OCI-LY3 (cell line): Measurements from ENCODE around the gene CLIP2.

ENCODE experiments used
- H2AFZ ChIP-seq: fragments of 200-600, 300-600 bp; shearing (Covaris generic); 2 replicates; pipeline ENCODE4 v1.6.0; 2014; ENCODE audit warnings: antibody characterized with exemption, low read depth, low read length
- H3K27ac ChIP-seq: fragments of 200-600, 300-600 bp; sonication (generic); 2 replicates; pipeline ENCODE4 v1.5.1; 2014; ENCODE audit warnings: mild to moderate bottlenecking, low read length, moderate library complexity, mixed read lengths
- H3K27me3 ChIP-seq: fragments of 200-600, 300-600 bp; sonication (generic); 2 replicates; pipeline ENCODE4 v1.6.1; 2014; ENCODE audit warnings: low read depth, low read length, mixed read lengths
- H3K36me3 ChIP-seq: fragments of 200-600, 300-600 bp; sonication (generic); replicated peaks from 2 replicates; pipeline ENCODE3; 2014; ENCODE audit warnings: low read depth, low read length, mixed read lengths
- H3K4me1 ChIP-seq: fragments of 300-600, 200-600 bp; sonication (generic); 2 replicates; pipeline ENCODE4 v1.6.1; 2014; ENCODE audit warnings: low read length, mixed read lengths
- H3K4me2 ChIP-seq: fragments of 200-600, 300-600 bp; sonication (generic); 2 replicates; pipeline ENCODE4 v1.6.1; 2014; ENCODE audit warnings: low read length, mixed read lengths
- H3K4me3 ChIP-seq: fragments of 300-600, 200-600 bp; sonication (generic); 2 replicates; pipeline ENCODE4 v1.5.1; 2014; ENCODE audit warnings: antibody characterized with exemption, mild to moderate bottlenecking, low read length, moderate library complexity
- H3K79me2 ChIP-seq: fragments of 300-600, 200-600 bp; shearing (Covaris generic); 2 replicates; pipeline ENCODE4 v1.6.1; 2014; ENCODE audit warnings: mild to moderate bottlenecking, low read length, mixed read lengths
- H3K9ac ChIP-seq: fragments of 300-600, 200-600 bp; shearing (Covaris generic); 2 replicates; pipeline ENCODE4 v1.6.0; 2014; ENCODE audit warnings: mild to moderate bottlenecking, low read length, moderate library complexity
- H3K9me3 ChIP-seq: fragments of 200-600, 300-600 bp; shearing (Covaris generic); 2 replicates; pipeline ENCODE4 v1.6.1; 2014; ENCODE audit warnings: low read length, mixed read lengths; ENCODE audit not compliant: insufficient read depth
- H4K20me1 ChIP-seq: fragments of 200-600, 300-600 bp; sonication (generic); 2 replicates; pipeline ENCODE4 v1.6.1; 2016; ENCODE audit warnings: low read length, mixed read lengths; ENCODE audit not compliant: insufficient read depth
- EZH2phosphoT487 ChIP-seq: fragments of 200-600 bp; shearing (Covaris generic); IDR thresholded peaks from 2 replicates; pipeline ENCODE4 v1.6.1; 2018; ENCODE audit warnings: antibody characterized with exemption, mixed run types, low read depth
- TF ChIP-seq, protein P1 (sequence below): fragments of 200-600, 300-600 bp; sonication (generic); IDR thresholded peaks from 2 replicates; pipeline ENCODE4 v1.5.1; 2014; ENCODE audit warnings: antibody characterized with exemption, low read length, low read depth

The CLIP2 gene

DNA sequence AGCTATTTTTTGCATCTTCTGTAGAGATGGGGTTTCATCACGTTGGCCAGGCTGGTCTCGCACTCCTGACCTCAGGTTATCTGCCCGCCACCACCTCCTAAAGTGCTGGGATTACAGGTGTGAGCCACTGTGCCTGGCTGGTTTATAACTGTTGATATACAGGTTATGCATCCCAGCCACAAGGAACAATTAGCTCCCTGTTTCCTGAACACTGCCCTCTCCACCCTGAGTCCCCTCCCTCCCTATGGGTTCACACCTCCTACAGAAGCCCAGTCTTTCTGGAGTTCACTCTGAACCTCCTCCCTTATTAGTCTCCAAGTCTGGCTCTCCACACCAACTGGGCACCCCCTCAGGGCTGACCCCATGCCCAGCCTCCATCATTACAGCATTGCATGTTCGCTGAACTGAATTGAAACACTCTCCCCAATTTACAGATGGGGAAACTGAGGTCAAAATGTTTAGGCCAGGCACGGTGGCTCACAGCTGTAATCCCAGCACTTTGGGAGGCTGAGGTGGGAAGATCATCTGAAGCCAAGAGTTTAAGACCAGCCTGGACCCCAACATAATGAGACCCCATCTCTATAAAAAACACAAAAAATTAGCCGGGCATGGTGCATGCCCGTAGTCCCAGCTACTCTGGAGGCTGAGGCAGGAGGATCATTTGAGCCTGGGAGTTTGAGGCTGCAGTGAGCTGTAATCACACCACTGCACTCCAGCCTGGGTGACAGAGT, 1.7 kb upstream of the CLIP2 start:
- Histone ChIP-seq H3K27me3 (no peaks in the 10 kb centered on the region), H3K9me3 (no peaks in the 10 kb centered on the region), H3K4me2 (peak overlapping the region; percentile 71; the same call in 1 of the 2 replicates), H3K4me1 (peaks cover 69% of the 10 kb centered on the region), H3K9ac (no peak overlapping the region), H3K4me3 (peak overlapping the region; percentile 75; the same call in 1 of the 2 replicates), H3K27ac (no peak overlapping the region), H3K36me3 (no peaks in the 10 kb centered on the region), H2AFZ (no peak overlapping the region), H4K20me1 (peaks cover 19% of the 10 kb centered on the region), H3K79me2 (peaks cover 31% of the 10 kb centered on the region)
- TF ChIP-seq, protein P1, sequence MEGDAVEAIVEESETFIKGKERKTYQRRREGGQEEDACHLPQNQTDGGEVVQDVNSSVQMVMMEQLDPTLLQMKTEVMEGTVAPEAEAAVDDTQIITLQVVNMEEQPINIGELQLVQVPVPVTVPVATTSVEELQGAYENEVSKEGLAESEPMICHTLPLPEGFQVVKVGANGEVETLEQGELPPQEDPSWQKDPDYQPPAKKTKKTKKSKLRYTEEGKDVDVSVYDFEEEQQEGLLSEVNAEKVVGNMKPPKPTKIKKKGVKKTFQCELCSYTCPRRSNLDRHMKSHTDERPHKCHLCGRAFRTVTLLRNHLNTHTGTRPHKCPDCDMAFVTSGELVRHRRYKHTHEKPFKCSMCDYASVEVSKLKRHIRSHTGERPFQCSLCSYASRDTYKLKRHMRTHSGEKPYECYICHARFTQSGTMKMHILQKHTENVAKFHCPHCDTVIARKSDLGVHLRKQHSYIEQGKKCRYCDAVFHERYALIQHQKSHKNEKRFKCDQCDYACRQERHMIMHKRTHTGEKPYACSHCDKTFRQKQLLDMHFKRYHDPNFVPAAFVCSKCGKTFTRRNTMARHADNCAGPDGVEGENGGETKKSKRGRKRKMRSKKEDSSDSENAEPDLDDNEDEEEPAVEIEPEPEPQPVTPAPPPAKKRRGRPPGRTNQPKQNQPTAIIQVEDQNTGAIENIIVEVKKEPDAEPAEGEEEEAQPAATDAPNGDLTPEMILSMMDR, result no peak
- no peak for TF ChIP-seq EZH2phosphoT487

DNA sequence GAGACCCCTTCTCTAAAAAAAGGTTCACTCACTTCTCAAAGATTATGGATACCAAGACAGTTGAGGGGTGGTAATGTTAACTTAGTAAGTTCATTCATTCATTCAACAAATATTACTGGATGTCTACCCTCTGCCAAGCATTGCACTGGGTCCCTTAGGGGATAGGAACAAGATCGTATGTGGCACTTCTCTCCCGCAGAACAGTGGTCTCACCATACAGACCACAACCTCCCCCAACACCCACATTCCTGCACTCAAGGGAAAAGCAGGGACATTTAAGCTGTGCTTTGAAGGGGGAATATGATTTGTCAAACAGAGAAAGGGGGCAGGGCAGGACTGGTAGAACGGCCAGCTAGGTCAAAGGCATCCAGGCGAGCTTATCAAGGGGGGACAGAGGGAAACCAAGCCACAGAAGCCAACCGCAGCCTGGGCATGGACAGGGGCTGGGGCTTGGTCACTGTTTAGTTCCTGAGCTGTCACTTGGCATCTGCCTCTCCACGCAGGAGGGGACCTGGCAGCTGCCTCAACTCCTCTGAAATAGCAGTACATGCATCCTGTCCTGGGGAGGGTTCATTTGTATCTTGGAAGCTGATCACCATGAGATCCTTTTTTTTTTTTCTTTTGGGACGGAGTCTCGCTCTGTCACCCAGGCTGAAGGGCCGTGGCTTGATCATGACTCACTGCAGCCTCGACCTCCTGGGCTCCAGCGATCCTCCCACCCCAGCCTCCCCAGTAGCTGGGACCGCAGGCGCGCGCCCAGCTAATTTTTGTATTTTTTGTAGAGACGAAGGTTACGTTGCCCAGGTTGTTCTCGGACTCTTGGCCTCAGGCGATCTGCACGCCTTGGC, 949 bp upstream of the CLIP2 start:
- Histone ChIP-seq H3K4me1 (peaks cover 70% of the 10 kb centered on the region), H3K79me2 (peaks cover 39% of the 10 kb centered on the region), H3K9ac (peak overlapping the region; percentile 63), H3K27ac (peak overlapping the region; percentile 21; the same call in 1 of the 2 replicates), H2AFZ (no peak overlapping the region), H3K36me3 (no peaks in the 10 kb centered on the region), H3K9me3 (no peaks in the 10 kb centered on the region), H3K4me2 (peak overlapping the region; percentile 71), H3K4me3 (peak overlapping the region; percentile 75), H4K20me1 (peaks cover 27% of the 10 kb centered on the region), H3K27me3 (no peaks in the 10 kb centered on the region)
- TF ChIP-seq EZH2phosphoT487, result no peak
- TF ChIP-seq, protein P1, result no peak

DNA sequence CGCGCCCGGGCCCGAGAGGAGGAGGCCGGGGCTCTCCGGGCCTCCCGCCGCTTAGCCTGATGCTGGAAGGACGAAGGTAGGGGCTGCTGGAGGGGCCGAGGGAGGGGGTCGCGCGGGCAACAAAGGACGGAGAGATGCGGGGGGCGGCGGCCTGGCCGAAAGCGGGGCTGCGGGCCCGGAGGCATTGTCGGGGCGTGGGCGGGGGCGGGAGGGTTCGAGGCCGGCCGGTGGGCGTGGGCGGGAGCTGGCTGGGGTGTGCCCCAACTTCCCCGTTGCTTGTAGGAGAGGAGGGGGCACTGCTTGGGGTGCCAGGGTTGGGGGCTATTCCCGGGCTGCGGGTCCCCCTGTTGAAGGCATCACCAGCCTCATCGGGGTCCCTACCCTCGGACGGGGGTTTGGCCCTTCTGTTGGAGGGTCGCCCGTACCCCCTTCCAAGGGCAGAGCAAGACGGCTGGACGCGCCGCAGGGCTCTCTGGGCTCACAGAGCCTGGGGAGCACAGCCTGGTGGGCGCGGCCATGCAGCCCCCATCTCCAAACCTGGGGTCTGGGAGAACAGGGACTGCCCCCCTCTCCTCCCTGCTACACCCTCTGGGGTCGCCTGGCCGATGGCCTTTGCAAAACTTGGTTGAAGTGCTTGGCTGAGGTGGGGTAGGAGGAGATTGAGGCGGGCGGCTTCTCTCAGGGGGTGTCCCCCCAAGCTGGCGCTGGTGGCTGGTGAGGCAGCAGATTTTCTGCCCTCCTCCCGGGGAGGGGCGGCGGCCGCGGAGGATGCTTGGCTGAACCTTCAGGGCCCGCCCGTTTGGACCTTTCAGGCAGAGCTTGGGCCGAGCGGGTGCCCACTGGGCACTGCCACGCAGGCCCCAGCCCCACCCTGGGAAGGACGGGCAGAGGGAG, 699 bp downstream of the CLIP2 start:
- H4K20me1 ChIP-seq, result peaks cover 42% of the 10 kb centered on the region
- no peaks in the 10 kb centered on the region for H3K27me3 ChIP-seq
- peak overlapping the region; percentile 30; the same call in 1 of the 2 replicates for H3K27ac ChIP-seq
- H3K9ac ChIP-seq, result peak overlapping the region; percentile 79
- peaks cover 55% of the 10 kb centered on the region for H3K79me2 ChIP-seq
- H3K36me3 ChIP-seq, result no peaks in the 10 kb centered on the region
- TF ChIP-seq, protein P1, result no peak
- H3K9me3 ChIP-seq, result no peaks in the 10 kb centered on the region
- H3K4me2 ChIP-seq, result peak overlapping the region; percentile 96
- H2AFZ ChIP-seq, result no peak overlapping the region
- peak overlapping the region; percentile 96 for H3K4me3 ChIP-seq
- peaks cover 57% of the 10 kb centered on the region for H3K4me1 ChIP-seq
